NK-92 (cell line): ENCODE data around the gene DDX47.
"Not testable (repeated sequence)": the region's sequence is repeated elsewhere in the genome, so short reads cannot be mapped to it uniquely, and the experiment has no call there.

Experiments used
- DNase-seq: peaks from one replicate; lab custom pipeline; 2025; ENCODE audit not compliant: unreplicated experiment; lab: John Stamatoyannopoulos, UW

Gene DDX47

GRCh38 chr12:12796928-12797793, 16.0 kb upstream of the DDX47 start:
- DNase-seq: no peak

DNA sequence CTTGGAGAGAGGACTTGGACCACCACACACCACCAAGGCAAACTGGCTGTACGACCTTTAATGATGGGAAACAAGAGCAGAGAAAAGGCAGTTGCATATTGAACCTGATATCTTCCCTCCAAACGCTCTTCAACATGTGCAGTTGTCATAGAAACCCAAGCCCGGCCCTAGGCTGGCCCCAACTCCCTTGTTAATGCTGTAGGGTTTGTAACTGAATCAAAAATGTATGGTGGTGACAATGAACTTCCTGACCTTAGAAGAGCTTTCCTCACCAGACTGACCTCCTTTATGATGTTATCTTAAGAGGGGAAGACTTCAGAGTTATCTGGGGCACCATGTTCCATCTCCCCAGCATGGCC, 15.4 kb upstream of the DDX47 start:
- DNase-seq: no peak

DNA sequence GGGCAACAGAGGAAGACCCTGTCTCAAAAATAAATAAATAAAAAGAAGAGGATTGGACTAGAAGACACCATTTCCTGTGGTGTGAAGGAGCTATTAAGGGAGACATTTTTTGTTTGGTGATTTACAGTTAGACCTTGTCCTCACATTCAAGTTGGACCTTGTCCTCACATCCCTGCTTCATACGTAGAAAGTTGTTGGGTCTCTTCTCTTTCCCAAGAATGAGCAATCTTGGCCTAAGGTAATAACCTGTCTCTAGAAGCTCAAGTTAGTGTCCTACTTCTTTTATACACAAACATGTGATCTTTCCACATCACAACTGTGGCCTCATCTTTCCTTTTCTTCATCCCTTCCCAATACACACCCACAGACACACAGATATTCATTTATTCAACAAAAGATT, 14.7 kb upstream of the DDX47 start:
- DNase-seq: no peak

DNA sequence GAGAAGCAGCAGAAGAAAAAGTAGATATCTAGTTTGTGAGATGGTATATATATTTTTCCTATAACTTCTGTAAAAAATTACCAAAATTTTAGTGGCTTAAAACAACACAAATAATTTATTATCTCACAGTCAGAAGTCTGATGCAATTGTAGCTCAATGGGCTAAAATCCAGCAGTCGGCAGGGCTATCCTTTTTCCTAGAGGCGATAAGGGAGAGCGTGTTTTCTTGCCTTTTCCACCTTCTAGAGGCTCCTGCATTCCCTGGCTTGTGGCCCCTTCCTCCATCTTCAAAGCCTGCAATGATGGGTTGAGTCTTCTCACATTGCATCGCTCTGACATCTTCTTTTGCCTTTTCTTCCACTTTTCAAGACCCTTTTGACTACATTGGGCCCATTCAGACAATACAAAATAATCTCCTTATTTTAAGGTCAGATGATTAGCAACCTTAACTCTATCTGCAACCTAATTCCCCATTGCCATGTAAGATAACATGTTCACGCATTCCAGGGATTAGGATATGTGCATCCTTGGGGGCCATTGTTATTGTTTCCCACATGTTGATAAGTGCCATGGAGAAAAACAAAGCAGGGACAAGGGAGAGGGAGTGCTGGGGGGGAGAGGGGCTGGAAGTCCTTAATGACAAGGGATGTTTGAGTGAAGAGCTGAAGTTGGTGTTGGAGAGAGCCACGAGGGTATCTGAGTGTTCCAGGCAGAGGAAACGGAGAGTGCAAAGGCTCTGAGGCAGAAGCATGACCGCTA, 13.8 kb upstream of the DDX47 start:
- DNase-seq: no peak

DNA sequence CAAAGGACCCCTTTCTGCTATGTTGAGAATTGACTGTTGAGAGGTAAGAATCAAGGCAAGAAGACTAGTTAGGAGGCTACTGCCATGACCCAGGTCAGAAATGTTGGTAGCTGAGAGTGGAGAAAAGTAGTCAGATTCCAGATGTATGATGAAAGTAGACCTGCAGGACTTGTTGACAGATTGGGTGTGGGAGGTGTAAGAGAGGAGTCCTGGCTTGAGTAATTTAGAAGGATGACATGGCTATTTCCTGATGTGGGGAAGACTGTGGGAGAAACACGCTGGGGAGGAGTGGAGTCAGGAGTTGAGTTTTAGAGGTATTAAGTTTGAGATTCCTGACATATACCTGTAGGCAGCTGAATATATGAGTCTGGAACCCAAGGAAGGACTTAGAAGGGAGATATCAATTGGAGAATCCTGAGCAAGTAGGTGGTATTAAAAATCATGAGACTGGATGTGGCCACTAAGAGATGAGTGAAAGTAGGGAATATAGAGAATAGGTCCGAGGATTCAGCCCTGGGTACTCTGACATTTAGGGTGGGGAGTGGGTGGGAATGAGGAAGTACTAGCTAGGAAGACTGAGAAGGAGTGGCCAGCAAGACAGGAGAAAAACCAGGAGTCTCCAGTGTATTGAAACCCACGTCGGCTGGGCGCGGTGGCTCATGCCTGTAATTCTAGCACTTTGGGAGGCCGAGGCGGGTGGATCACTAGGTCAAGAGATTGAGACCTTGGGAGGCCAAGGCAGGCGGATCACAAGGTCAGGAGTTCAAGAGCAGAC, 12.6 kb upstream of the DDX47 start:
- no peak for DNase-seq

GRCh38 chr12:12801656-12802055, 11.5 kb upstream of the DDX47 start:
- not testable (repeated sequence) for DNase-seq

GRCh38 chr12:12803186-12803585, 10.0 kb upstream of the DDX47 start:
- no peak for DNase-seq

DNA sequence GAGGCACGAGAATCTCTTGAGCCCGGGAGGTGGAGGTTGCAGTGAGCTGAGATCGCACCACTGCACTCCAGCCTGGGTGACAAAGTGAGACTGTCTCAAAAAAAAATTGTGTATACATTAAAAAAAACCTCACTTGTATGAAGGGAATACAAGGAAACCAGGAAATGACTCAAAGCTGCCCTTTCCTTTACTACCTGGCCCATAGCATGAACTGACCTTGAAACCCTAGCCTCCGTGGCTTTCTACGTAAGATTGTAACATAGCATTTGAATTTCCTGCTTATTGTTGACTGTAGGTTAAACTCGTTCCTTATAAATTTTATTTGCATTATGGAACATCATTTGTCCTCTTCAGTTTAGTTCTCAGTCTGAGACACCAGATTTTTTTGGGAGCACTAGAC, 9.1 kb upstream of the DDX47 start:
- DNase-seq: no peak

- DNase-seq: no peak
Measured at GRCh38 chr12:12804432-12804886, 8.7 kb upstream of the DDX47 start.

DNA sequence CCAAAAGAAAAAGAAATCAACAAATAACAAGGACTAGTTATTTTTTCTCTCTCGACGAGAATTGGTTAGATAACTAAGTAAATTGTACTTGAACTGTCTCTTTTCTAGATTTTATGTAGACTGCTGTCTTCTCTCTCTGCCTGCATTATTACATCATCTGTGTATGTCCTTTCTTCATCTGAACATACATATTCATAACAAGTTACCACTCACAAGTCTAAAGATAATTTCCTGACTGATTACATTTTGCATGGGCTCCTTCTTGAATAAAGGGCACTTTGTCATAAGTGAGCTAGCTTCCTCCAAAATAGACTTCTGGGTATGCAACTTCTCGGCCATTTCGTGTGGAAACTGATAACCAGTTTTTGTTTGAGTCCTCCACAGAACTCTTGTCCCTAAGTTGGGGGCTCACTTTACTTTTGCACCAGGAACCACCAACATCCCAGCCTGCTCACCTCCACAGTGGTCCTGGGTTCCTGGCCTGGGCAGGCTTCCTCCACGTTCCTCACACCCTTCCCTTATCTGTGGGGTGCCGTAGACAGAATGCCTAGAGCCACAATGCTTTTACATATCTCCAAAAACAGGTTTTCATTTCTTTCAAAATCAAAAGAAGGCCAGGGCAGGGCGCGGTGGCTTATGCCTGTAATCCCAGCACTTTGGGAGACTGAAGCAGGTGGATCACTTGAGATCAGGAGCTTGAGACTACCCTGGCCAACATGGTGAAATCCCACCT, 6.2 kb upstream of the DDX47 start:
- DNase-seq: no peak

GRCh38 chr12:12807517-12807903, 5.6 kb upstream of the DDX47 start:
- not testable (repeated sequence) for DNase-seq

DNA sequence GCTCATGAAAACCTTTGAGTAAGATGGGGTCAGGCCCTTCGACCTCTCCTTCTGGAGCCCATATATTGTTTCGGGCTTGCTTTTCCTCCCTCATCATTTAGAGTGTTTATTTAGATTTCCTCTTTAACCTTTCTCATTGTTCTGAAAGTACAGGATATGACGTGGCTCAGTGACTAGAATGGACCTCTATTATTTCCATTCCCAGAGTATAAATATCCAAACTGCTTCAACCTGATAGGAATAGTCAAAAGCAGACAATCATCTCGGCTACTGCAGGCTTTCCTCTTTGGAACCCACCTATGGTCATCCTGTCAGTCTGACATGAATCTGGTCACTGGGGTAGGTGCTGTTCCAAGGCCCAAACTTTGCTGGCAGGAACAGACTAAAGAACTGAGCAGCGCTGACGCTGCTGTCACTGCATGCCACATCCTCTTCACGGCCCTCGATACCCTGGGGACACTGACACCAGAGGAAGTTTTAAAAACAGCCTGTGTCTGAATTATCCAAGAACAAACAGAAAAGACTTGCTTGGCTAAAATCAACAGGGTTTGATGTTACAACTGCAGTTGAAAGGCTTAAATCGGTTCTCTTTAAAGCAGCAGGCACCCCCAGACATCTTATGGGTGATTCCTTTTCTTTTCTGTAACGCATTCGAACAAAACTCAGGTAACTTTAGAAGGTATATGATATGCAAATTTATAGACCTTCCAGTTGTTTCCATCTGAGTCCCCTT, 5.0 kb upstream of the DDX47 start:
- DNase-seq: no peak

- no peak for DNase-seq
Measured at GRCh38 chr12:12810553-12811021, 2.6 kb upstream of the DDX47 start.

- DNase-seq: no peak
Measured at GRCh38 chr12:12811343-12811742, 1.8 kb upstream of the DDX47 start.

GRCh38 chr12:12812174-12812573, 972 bp upstream of the DDX47 start:
- no peak for DNase-seq

GRCh38 chr12:12812618-12813119, 477 bp upstream of the DDX47 start:
- DNase-seq: no peak

GRCh38 chr12:12817616-12818015, 4.5 kb downstream of the DDX47 start:
- no peak for DNase-seq

- DNase-seq: no peak
Measured at GRCh38 chr12:12818701-12819100, 5.6 kb downstream of the DDX47 start.

GRCh38 chr12:12819221-12819620, 6.1 kb downstream of the DDX47 start:
- DNase-seq: no peak

GRCh38 chr12:12819752-12820311, 6.7 kb downstream of the DDX47 start:
- DNase-seq: no peak
